DMS 273 treated with DMSO at 0.1 percent for 48 hours (cell line): Measurements from ENCODE around the gene ST6GALNAC6.
"Not testable (repeated sequence)": the region's sequence is repeated elsewhere in the genome, so short reads cannot be mapped to it uniquely, and the experiment has no call there.

ENCODE experiments used
- DNase-seq: peaks from one replicate; lab custom pipeline; 2025; lab: John Stamatoyannopoulos, UW

Gene ST6GALNAC6

GRCh38 chr9:127893392-127893791 is 6.0 kb downstream of the ST6GALNAC6 start:
- no peak for DNase-seq

GRCh38 chr9:127892831-127893230 is 6.6 kb downstream of the ST6GALNAC6 start:
- no peak for DNase-seq

GRCh38 chr9:127890053-127890452 is 9.3 kb downstream of the ST6GALNAC6 start:
- DNase-seq: no peak

- no peak for DNase-seq
These were observed 11.6 kb downstream of the ST6GALNAC6 start for GRCh38 chr9:127887792-127888191.

GRCh38 chr9:127886401-127886972 is 12.9 kb downstream of the ST6GALNAC6 start:
- DNase-seq: no peak

- DNase-seq: no peak
These were observed 13.7 kb downstream of the ST6GALNAC6 start for GRCh38 chr9:127885508-127886281.

- DNase-seq: no peak
These were observed 14.4 kb downstream of the ST6GALNAC6 start for GRCh38 chr9:127884976-127885490.

- DNase-seq: peak; percentile 86
These were observed 14.9 kb downstream of the ST6GALNAC6 start for GRCh38 chr9:127884427-127884911.

GRCh38 chr9:127883959-127884358 is 15.4 kb downstream of the ST6GALNAC6 start:
- DNase-seq: no peak

GRCh38 chr9:127881715-127882114 is 17.7 kb downstream of the ST6GALNAC6 start:
- DNase-seq: not testable (repeated sequence)

GRCh38 chr9:127880143-127880542 is 19.3 kb downstream of the ST6GALNAC6 start:
- no peak for DNase-seq

GRCh38 chr9:127878652-127879390 is 20.6 kb downstream of the ST6GALNAC6 start:
- no peak for DNase-seq

- DNase-seq: no peak
These were observed 21.3 kb downstream of the ST6GALNAC6 start for GRCh38 chr9:127878001-127878651.

- no peak for DNase-seq
These were observed 21.8 kb downstream of the ST6GALNAC6 start, which contains the start of gene AK1 for GRCh38 chr9:127877566-127877998. TSS of gene AK1 (minus strand) at chr9:127877675. CDS start at chr9:127874617, 3,058 bp downstream.

- no peak for DNase-seq
These were observed 22.4 kb downstream of the ST6GALNAC6 start for GRCh38 chr9:127876764-127877562.

- DNase-seq: no peak
These were observed 23.2 kb downstream of the ST6GALNAC6 start for GRCh38 chr9:127876026-127876763.

- no peak for DNase-seq
These were observed 24.0 kb downstream of the ST6GALNAC6 start for GRCh38 chr9:127875306-127875966.

- DNase-seq: no peak
These were observed 24.8 kb downstream of the ST6GALNAC6 start for GRCh38 chr9:127874301-127875221.

GRCh38 chr9:127873886-127874285 is 25.5 kb downstream of the ST6GALNAC6 start:
- no peak for DNase-seq
